H9 (cell line): Measurements from ENCODE around the gene ZP3. TPM values are rescaled to one million over a fixed set of nuclear protein-coding genes. Genes with fewer than 3 reads are reported as not detected.
"Not testable (repeated sequence)": the region's sequence is repeated elsewhere in the genome, so short reads cannot be mapped to it uniquely, and the experiment has no call there.

Experiments used
- DNase-seq: peaks from one replicate; pipeline ENCODE4 v3.0.0-alpha.2; 2017
- H2AFZ ChIP-seq: one replicate; pipeline ENCODE4 v1.6.1; 2013; ENCODE audit warnings: mild to moderate bottlenecking, low read length, control low read depth, moderate library complexity
- H2AK5ac ChIP-seq: 2 replicates; pipeline ENCODE4 v1.6.1; 2013; ENCODE audit warnings: low read length, control low read depth, mixed read lengths; ENCODE audit not compliant: insufficient read length
- H2BK120ac ChIP-seq: one replicate; pipeline ENCODE4 v1.6.1; 2013; ENCODE audit warnings: low read depth, mild to moderate bottlenecking, low read length, control low read depth, inconsistent platforms; ENCODE audit not compliant: poor library complexity, severe bottlenecking
- H2BK12ac ChIP-seq: 2 replicates; pipeline ENCODE4 v1.6.1; 2013; ENCODE audit warnings: low read length, control low read depth, mixed read lengths, low read depth; ENCODE audit not compliant: insufficient read length
- H2BK15ac ChIP-seq: 2 replicates; pipeline ENCODE4 v1.6.1; 2013; ENCODE audit warnings: low read depth, low read length, control low read depth
- H2BK20ac ChIP-seq: one replicate; pipeline ENCODE4 v1.6.1; 2013; ENCODE audit warnings: low read depth, mild to moderate bottlenecking, low read length, control low read depth, inconsistent platforms; ENCODE audit not compliant: poor library complexity, severe bottlenecking
- H2BK5ac ChIP-seq: 2 replicates; pipeline ENCODE4 v1.6.1; 2013; ENCODE audit warnings: low read length, control low read depth, mixed read lengths; ENCODE audit not compliant: insufficient read length
- H3K14ac ChIP-seq: 2 replicates; pipeline ENCODE4 v1.6.1; 2013; ENCODE audit warnings: low read length, control low read depth; ENCODE audit not compliant: insufficient read depth
- H3K18ac ChIP-seq: 2 replicates; pipeline ENCODE4 v1.6.1; 2013; ENCODE audit warnings: low read depth, mild to moderate bottlenecking, mixed read lengths, low read length, control low read depth; ENCODE audit not compliant: insufficient read length
- H3K23ac ChIP-seq: 2 replicates; pipeline ENCODE4 v1.6.1; 2013; ENCODE audit warnings: low read length, control low read depth, mixed read lengths, low read depth; ENCODE audit not compliant: insufficient read length
- H3K23me2 ChIP-seq: 2 replicates; pipeline ENCODE4 v1.6.1; 2013; ENCODE audit warnings: low read depth, mild to moderate bottlenecking, mixed read lengths, low read length, control low read depth; ENCODE audit not compliant: insufficient read length, poor library complexity, severe bottlenecking
- H3K27ac ChIP-seq: 2 replicates; pipeline ENCODE4 v1.5.1; 2013; ENCODE audit warnings: low read length, control low read depth, mixed read lengths, low read depth; ENCODE audit not compliant: insufficient read length
- H3K27me3 ChIP-seq: 2 replicates; pipeline ENCODE4 v1.6.1; 2013; ENCODE audit warnings: low read length, control low read depth, inconsistent platforms; ENCODE audit not compliant: insufficient read depth
- H3K4ac ChIP-seq: 2 replicates; pipeline ENCODE4 v1.6.1; 2013; ENCODE audit warnings: low read depth, mild to moderate bottlenecking, control low read depth, inconsistent platforms, low read length, moderate library complexity
- H3K4me1 ChIP-seq: 2 replicates; pipeline ENCODE4 v1.6.1; 2013; ENCODE audit warnings: low read length, control low read depth, inconsistent platforms; ENCODE audit not compliant: insufficient read depth
- H3K4me2 ChIP-seq: 2 replicates; pipeline ENCODE4 v1.6.1; 2013; ENCODE audit warnings: low read length, control low read depth, mixed read lengths; ENCODE audit not compliant: insufficient read length, insufficient read depth
- H3K56ac ChIP-seq: 2 replicates; pipeline ENCODE4 v1.6.1; 2013; ENCODE audit warnings: low read depth, mild to moderate bottlenecking, mixed read lengths, low read length, control low read depth; ENCODE audit not compliant: insufficient read length
- H3K79me1 ChIP-seq: 2 replicates; pipeline ENCODE4 v1.6.1; 2013; ENCODE audit warnings: low read depth, mild to moderate bottlenecking, moderate library complexity, low read length, control low read depth, inconsistent platforms; ENCODE audit not compliant: insufficient read depth, poor library complexity, severe bottlenecking
- H3K79me2 ChIP-seq: 2 replicates; pipeline ENCODE4 v1.6.1; 2013; ENCODE audit warnings: low read length, control low read depth, inconsistent platforms; ENCODE audit not compliant: insufficient read depth
- H3K9ac ChIP-seq: 2 replicates; pipeline ENCODE4 v1.6.1; 2013; ENCODE audit warnings: low read length, control low read depth, mixed read lengths; ENCODE audit not compliant: insufficient read length; ENCODE audit errors: extremely low read depth
- H3K9me3 ChIP-seq: one replicate; pipeline ENCODE4 v1.6.1; 2013; ENCODE audit warnings: low read depth, low read length, inconsistent platforms; ENCODE audit not compliant: control insufficient read depth
- H3T11ph ChIP-seq: one replicate; pipeline ENCODE4 v1.6.1; 2013; ENCODE audit warnings: mild to moderate bottlenecking, low read length, control low read depth, inconsistent platforms
- H4K20me1 ChIP-seq: one replicate; pipeline ENCODE4 v1.6.1; 2013; ENCODE audit not compliant: control insufficient read depth, insufficient read length, insufficient read depth
- H4K5ac ChIP-seq: 2 replicates; pipeline ENCODE4 v1.6.1; 2013; ENCODE audit warnings: low read depth, mild to moderate bottlenecking, mixed read lengths, low read length, control low read depth; ENCODE audit not compliant: insufficient read length
- H4K8ac ChIP-seq: replicated peaks from 2 replicates; pipeline ENCODE4 v1.6.1; 2013; ENCODE audit warnings: low read length, control low read depth, mixed read lengths, low read depth; ENCODE audit not compliant: insufficient read length
- H4K91ac ChIP-seq: 2 replicates; pipeline ENCODE4 v1.6.1; 2013; ENCODE audit warnings: low read depth, mild to moderate bottlenecking, moderate library complexity, mixed read lengths, low read length, control low read depth; ENCODE audit not compliant: insufficient read length
- H3K27ac Mint-ChIP-seq, 3 experiments: 2 replicates in 2 of 3; 3 replicates in 1 of 3; pipeline ENCODE4 v1.8.0; 2020 to 2021; ENCODE audit warnings: mixed read lengths in 3 of 3, mild to moderate bottlenecking in 1 of 3, moderate library complexity in 1 of 3
- H3K27me3 Mint-ChIP-seq: 2 replicates; pipeline ENCODE4 v1.8.0; 2021; ENCODE audit warnings: low read depth, mild to moderate bottlenecking, moderate library complexity, mixed read lengths
- H3K36me3 Mint-ChIP-seq, 3 experiments: 2 replicates in 2 of 3; 3 replicates in 1 of 3; pipeline ENCODE4 v1.8.0; 2020 to 2021; ENCODE audit warnings: low read depth in 3 of 3, mixed read lengths in 3 of 3; ENCODE audit not compliant: insufficient read depth in 1 of 3
- H3K4me1 Mint-ChIP-seq, 2 experiments: 2 replicates each; pipeline ENCODE4 v1.8.0; 2020; ENCODE audit warnings: mixed read lengths in 2 of 2
- H3K4me3 Mint-ChIP-seq, 2 experiments: 2 replicates in 1 of 2; 3 replicates in 1 of 2; pipeline ENCODE4 v1.8.0; 2020 to 2021; ENCODE audit warnings: mild to moderate bottlenecking in 2 of 2, mixed read lengths in 2 of 2, moderate library complexity in 1 of 2
- H3K9me3 Mint-ChIP-seq, 2 experiments: 2 replicates in 1 of 2; 3 replicates in 1 of 2; pipeline ENCODE4 v1.8.0; 2020; ENCODE audit warnings: mild to moderate bottlenecking in 2 of 2, mixed read lengths in 2 of 2, moderate library complexity in 1 of 2
- CTCF ChIP-seq: fragments of 200-600 bp; sonication (generic); conservative IDR thresholded peaks from 3 replicates; pipeline ENCODE4 v1.8.0; 2021; ENCODE audit warnings: antibody characterized with exemption, mild to moderate bottlenecking
- WGBS: extraction: QIAGEN DNeasy Blood & Tissue Kit; methylation state at CpG from one replicate; pipeline ENCODE4 v1.1.7; 2013; ENCODE audit warnings: missing lambda C conversion rate, low lambda C conversion rate, mixed read lengths; ENCODE audit not compliant: insufficient read length; ENCODE audit errors: extremely low coverage; 5-methylcytosine and 5-hydroxymethylcytosine counted together
- total RNA-seq: library from RNA; stranded (reverse); gene quantifications from 2 replicates; pipeline ENCODE4 v1.2.1, GENCODE V29; 2021

Gene ZP3
- total RNA-seq, 1 experiment from 2014 or later: 1.3 TPM

- no peak overlapping the region for H3K9ac ChIP-seq
- Mint-ChIP-seq H3K4me1 (peaks cover 18 to 29% of the 10 kb centered on the region in 2 experiments), H3K27me3 (no peaks in the 10 kb centered on the region), H3K4me3 (no peak overlapping the region), H3K9me3 (no peaks in the 10 kb centered on the region), H3K36me3 (no peaks in the 10 kb centered on the region), H3K27ac (no peak overlapping the region; a peak in 2 of 7 replicates)
- H3K27ac ChIP-seq: no peak overlapping the region
- H3K23me2 ChIP-seq: no peaks in the 10 kb centered on the region
- no peak overlapping the region for H3K18ac ChIP-seq
- no peak overlapping the region for H2BK120ac ChIP-seq
- no peak overlapping the region for H2BK12ac ChIP-seq
- H2BK15ac ChIP-seq: no peak overlapping the region
- H3K4me1 ChIP-seq: peaks cover 5% of the 10 kb centered on the region; the same call in 1 of the 2 replicates
- no peak overlapping the region for H3K23ac ChIP-seq
- no peak overlapping the region for H2BK20ac ChIP-seq
- H4K8ac ChIP-seq: no peak overlapping the region
- no peaks in the 10 kb centered on the region for H3K79me2 ChIP-seq
- no peak overlapping the region for H4K5ac ChIP-seq
- no peak overlapping the region for H2BK5ac ChIP-seq
- no peaks in the 10 kb centered on the region for H3K79me1 ChIP-seq
- H4K91ac ChIP-seq: no peak overlapping the region
- no peak overlapping the region for H3K4me2 ChIP-seq
- H3K27me3 ChIP-seq: no peaks in the 10 kb centered on the region
- H4K20me1 ChIP-seq: no peaks in the 10 kb centered on the region
- no peak overlapping the region for H3K4ac ChIP-seq
- no peak for TF ChIP-seq CTCF
- no CpG with 5 or more reads among the region's 5 CpGs for WGBS
- no peaks in the 10 kb centered on the region for H3K9me3 ChIP-seq
- H2AFZ ChIP-seq: no peak overlapping the region
- no peak for DNase-seq
- H3K56ac ChIP-seq: no peak overlapping the region
- H3T11ph ChIP-seq: no peak overlapping the region
- no peak overlapping the region for H3K14ac ChIP-seq
- H2AK5ac ChIP-seq: no peak overlapping the region
These were observed 12.5 kb upstream of the ZP3 start for GRCh38 chr7:76412249-76412648.

- not testable (repeated sequence) for H3K4me2 ChIP-seq, H3K9ac ChIP-seq, H3K27me3 Mint-ChIP-seq, H3K36me3 Mint-ChIP-seq, H2BK20ac ChIP-seq, H3K18ac ChIP-seq, H3K4me3 Mint-ChIP-seq, H4K8ac ChIP-seq, DNase-seq, H4K20me1 ChIP-seq, H4K5ac ChIP-seq, H4K91ac ChIP-seq, H3K79me2 ChIP-seq, H3K56ac ChIP-seq, H3K4me1 ChIP-seq, H2BK5ac ChIP-seq, H2BK15ac ChIP-seq, H3K27ac ChIP-seq, H3K14ac ChIP-seq, H2BK12ac ChIP-seq, H3K27me3 ChIP-seq, H3K23ac ChIP-seq, H3K23me2 ChIP-seq, H3K4ac ChIP-seq, H2BK120ac ChIP-seq, H3K9me3 Mint-ChIP-seq, H3K27ac Mint-ChIP-seq, H3K9me3 ChIP-seq, H3K4me1 Mint-ChIP-seq, H2AK5ac ChIP-seq, H2AFZ ChIP-seq, H3T11ph ChIP-seq, H3K79me1 ChIP-seq
- no CpG with 5 or more reads among the region's 10 CpGs for WGBS
These were observed 7.0 kb upstream of the ZP3 start for GRCh38 chr7:76417654-76418310.
